Right hindlimb (tissue), 1 donor: Measurements from ENCODE around the gene UGT8.

Experiments used
- DNase-seq: peaks from one replicate; pipeline ENCODE4 v3.0.0-alpha.2; 2018

UGT8 gene

DNA sequence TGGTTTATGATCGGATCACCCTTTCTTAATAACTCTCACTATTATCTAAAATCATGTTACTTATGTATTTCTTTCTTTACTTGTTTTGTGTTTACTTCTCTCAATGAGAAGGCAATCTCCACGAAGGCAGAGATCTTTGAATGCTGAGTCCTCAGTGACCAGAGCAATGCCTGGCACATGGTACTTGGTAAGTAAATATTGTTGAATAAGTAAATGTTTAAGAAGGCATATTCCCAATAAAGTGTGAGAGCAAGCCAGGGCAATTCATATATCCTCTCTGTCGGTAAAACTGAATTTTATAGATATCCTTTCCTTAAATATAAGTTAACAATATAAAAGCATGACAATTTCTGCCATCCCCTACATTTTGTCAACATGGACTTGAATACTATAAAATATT, 94.4 kb downstream of the UGT8 start:
- no peak for DNase-seq

DNA sequence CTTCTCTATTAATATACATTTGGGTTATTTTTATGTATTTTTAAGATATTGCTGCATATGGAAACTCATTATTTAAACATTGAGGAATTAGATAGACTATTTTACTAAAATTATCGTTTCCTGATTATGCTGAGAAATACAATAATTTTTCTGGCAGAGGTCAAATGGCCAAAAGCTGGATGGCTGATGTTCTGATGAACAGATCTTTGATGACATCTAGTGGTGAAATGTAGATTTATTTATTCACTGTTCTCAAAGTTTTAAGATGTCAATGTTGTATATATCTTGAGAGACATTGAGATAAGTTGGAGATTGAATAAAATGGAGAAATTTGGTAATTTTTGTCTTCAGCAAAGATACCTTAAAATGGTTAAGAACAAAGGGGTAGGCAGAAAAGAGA, 96.2 kb downstream of the UGT8 start:
- no peak for DNase-seq

DNA sequence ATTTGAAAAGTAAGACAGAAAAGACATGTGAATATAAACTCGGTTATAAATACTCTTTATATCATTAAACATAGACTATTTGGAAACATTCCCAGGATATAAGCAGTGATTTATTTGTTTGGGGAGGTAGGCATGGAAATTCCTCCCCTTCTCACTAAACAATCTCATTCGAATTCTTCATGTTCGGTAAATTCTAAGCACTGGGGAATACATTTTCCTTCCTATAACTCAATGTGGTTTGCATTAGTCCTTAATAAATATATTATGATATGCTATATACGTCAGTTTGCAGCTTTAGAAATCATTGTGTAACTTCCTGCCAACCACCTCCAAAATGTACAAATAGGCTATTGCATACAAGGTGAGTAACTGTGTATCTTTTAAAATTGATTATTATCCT, 99.6 kb downstream of the UGT8 start:
- DNase-seq: no peak

DNA sequence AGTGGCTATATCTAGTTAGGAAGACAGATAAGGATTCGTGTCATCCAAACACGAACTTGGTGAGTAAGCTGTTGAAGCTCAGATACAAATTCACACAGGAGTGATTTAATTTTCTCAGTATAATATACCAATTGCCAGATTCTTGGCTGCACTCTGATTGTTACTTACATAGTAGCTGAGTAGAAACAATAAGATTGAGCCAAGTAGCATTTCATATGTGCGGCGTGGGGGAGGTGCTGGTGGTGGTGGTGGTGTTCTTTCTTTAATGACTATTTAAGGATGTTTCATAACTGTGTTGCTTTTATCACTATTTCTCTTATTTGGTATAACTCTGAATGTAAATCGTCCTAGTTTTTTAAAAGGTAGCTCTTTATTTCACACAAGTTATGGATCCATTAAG, 102.9 kb downstream of the UGT8 start:
- no peak for DNase-seq

DNA sequence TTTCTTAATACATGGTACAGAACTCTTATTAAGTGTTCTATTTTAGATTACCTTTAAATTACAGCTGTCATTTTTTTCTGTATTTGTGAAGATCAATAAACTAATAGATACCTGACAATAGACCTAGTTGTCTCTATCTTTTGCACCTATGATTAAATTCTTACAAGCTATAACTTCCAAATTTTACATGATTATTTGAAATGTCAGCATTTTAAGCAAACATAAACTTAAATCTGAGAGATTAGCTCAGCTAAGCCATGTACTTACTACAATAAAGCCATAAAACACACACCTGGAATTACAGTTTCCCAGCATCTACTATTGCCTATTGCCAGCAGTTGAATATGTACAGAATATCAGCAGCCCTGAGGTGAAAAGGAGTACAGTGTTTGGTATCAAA, 118.8 kb downstream of the UGT8 start:
- no peak for DNase-seq

DNA sequence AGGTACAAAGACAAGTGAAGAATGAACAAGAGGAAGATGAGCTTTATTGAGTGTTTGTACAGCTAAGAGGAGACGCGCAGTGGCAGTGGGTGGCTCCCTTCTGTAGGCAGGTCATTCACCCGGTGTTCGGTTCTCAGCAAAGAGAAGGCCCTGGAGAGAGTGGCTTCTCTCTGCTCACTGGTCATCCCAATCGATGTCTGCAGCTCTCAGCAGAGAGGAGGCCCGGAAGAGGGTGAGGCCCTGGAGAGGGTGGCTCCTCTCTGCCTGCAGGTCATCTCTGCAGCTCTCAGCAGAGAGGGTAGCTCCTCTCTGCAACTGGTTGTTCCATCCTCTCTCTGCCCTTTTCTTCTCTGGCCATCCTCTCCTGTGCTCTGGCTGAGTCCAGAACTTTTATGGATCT, 126.5 kb downstream of the UGT8 start:
- DNase-seq: no peak

DNA sequence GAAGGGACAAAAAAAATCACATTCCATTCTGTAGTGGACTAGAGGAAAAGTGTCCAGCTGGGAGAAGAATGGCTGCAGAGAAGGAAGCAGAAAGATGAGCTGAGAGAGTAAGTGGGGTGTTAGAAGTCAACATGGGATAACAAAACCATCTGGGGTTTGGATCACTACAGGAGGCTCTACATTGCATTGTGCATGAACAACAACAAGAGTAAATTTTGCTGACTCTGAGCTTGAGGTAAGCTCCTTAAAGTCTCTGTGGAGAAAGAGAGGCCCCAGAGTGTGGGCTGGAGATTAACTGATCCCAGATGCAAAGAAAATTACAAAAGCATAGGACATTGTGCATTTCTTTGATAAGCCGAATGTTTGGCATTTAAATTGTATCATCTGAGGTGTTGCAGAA, 128.9 kb downstream of the UGT8 start:
- no peak for DNase-seq
